Measurements from ENCODE around the gene PCDHGC3.

PCDHGC3 gene

DNA sequence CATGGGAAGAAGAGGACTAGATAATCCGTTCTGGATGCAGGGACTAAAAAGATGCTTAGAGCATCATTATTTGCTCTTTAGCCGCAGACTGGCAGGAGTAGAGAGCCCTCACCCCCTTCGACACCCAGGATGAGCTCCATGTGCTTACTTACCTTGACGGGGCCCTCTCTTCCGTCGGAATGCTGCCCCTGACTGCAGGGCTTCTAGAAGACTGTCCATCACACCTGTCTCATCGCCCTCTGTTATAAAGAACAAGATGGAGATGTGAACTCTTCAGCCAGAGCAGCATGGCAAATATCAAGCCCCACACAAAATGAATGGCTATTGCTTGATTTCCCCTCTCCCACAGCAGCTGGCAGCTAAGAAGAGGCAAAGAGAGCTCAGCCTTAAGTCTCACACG is 48.2 kb downstream of the PCDHGC3 start:
- DNase-seq (ENCODE audit: low read depth in 3 of 3) = no peak

DNA sequence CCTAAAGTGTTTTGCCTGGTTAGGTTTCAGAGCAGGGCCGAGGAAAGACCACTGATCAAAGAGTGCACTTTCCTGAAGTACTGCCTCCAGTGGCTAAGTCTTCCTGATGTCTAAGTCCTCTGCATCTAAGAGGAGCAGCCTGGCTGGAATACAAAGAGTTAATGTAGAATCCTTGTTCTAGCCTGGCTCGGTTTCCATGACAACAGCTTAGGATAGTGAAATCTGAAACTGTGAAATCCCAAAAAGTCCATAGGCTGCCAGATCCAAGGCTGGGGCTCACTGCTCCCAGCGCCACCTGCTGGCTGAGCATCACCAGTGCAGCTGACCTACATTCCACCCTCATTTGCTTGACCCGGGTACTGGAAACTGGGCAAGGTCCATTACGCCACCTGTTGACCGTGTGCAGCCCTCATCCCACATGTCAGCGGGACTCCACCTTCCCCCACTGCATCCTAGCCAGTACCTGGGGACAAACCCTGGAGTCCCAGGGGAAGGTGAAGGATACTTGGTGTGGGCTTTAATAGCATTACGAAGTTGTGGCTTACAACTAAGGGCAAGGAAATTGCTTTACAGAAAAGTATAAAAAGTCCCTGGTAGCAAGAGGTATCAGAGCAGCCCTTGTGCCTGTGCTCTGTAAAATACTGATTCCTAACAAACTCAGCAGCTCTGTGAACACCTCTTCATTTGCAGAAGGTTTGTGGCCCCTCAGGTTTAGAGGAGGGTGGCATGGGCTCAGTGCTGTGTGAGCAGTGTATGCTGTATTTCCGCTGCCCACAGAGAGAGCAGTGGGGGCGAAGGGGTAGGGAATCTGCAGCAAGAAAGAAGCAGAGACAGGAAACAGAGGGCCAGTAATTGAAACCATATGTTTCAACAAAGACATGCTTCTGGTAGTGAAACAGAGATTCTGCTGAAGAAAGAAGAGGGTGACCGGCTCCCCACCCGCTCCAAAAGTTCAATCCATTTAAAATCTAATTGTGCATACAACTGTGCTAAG is 49.1 kb downstream of the PCDHGC3 start:
- DNase-seq (ENCODE audit: low read depth in 3 of 3) = peak in 2 of 3 donors; percentile 18 to 32

DNA sequence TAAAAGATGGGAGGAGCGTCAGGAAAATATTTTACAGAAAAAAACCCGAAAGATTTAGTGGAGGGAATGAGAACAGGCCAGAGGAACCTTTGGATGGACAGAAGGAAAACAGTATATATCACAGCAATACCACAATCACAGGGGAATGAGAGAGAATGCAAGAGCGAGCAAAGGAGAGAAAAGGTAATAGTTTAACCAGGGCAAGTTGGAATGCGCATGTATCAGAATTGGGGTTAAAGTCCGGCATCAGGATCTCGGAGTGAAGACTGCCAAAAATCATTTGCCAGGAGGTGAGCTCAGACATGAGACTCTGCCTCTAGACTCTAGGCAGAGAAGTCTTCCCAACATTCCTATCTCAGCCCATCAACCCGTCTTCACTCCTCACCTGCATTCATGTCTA is 49.9 kb downstream of the PCDHGC3 start:
- DNase-seq (ENCODE audit: low read depth in 3 of 3) = no peak

DNA sequence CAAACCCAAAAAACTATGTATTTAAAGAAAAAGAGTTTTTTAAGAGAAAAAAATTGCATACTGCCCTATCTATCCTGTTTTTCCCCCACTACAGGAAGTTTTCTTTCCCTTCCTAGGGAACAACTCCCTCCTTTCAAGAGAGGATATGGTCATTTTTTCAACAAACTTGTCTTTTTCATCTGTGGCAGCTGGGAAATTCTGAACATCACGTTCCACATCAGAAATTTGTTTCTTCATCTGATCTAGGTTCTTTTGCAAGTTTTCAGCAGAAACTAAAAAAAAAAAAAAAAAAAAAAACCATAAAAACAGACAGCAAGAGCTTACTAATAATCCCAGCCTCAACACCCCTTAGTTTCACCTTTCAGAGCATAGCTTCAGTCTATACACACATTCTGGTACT is 51.7 kb downstream of the PCDHGC3 start:
- no peak for DNase-seq (ENCODE audit: low read depth in 3 of 3)

Measured in stimulated activated CD4-positive, alpha-beta T cell treated with anti-CD3 and anti-CD28 coated beads, TNF-alpha, amount 100 ng/mL, for 48 hours (primary cell).